Omental fat pad (tissue), 4 donors: ENCODE results near the gene PDS5A. TPM values are rescaled to one million over a fixed set of nuclear protein-coding genes. Genes with fewer than 3 reads are reported as not detected.
"Not testable (repeated sequence)": the region's sequence is repeated elsewhere in the genome, so short reads cannot be mapped to it uniquely, and the experiment has no call there.

ENCODE experiments used
- ATAC-seq: fragments of 150-250 bp; one replicate; pipeline ENCODE4 v1.9.1; 2016; ENCODE audit warnings: mild to moderate bottlenecking, moderate library complexity; ENCODE audit not compliant: low FRiP score
- DNase-seq: peaks from one replicate; pipeline ENCODE4 v3.0.0-alpha.2; 2019; ENCODE audit warnings: low spot score
- CTCF ChIP-seq, 3 donors: fragments of 450-650 bp; IDR thresholded peaks; one replicate each; pipeline ENCODE4 v1.5.1; 2016 to 2017; ENCODE audit warnings: antibody characterized with exemption in 3 of 3, mild to moderate bottlenecking in 3 of 3, moderate library complexity in 2 of 3
- total RNA-seq, 4 donors: library from RNA; depleted of rRNA; stranded (reverse); fragments of >200 nt; gene quantifications; one replicate each; pipeline ENCODE4 v1.1.0, GENCODE V29; 2016

Gene PDS5A
- total RNA-seq, 4 donors from 2014 or later: 60.0 to 86.9 (median 75.1) TPM

GRCh38 chr4:39976945-39977488, 694 bp downstream of the PDS5A start:
- TF ChIP-seq CTCF (IDR thresholded peaks at IDR 0.05): no peak

GRCh38 chr4:39976141-39976944, 1.4 kb downstream of the PDS5A start:
- peak in 1 of 3 donors; percentile 45 for TF ChIP-seq CTCF (IDR thresholded peaks at IDR 0.05)
- peak; percentile 41 for DNase-seq
- peak; percentile 70 for ATAC-seq

More at GRCh38 chr4:39976945-39977488, 694 bp downstream of the PDS5A start:
- DNase-seq: no peak
- peak; percentile 33 for ATAC-seq

GRCh38 chr4:39975488-39976089, 2.1 kb downstream of the PDS5A start:
- ATAC-seq (no peak), DNase-seq (no peak)
- no peak for TF ChIP-seq CTCF (IDR thresholded peaks at IDR 0.05)

- DNase-seq: not testable (repeated sequence)
Measured at GRCh38 chr4:39973052-39973451, 4.7 kb downstream of the PDS5A start.

GRCh38 chr4:39970671-39971640, 6.8 kb downstream of the PDS5A start:
- no peak for TF ChIP-seq CTCF (IDR thresholded peaks at IDR 0.05)
- ATAC-seq (peak; percentile 58), DNase-seq (no peak)

More at GRCh38 chr4:39973052-39973451, 4.7 kb downstream of the PDS5A start:
- ATAC-seq: not testable (repeated sequence)

GRCh38 chr4:39963656-39964055, 14.1 kb downstream of the PDS5A start:
- DNase-seq: no peak
- TF ChIP-seq CTCF (IDR thresholded peaks at IDR 0.05): no peak
- ATAC-seq: no peak
